GM18873 (cell line): ENCODE measurements around the gene SUPT3H.

Source experiments
- ATAC-seq: cut with Tn5 transposase; IDR thresholded peaks from one replicate; pipeline ENCODE4 v1.9.1; 2021; ENCODE audit warnings: mild to moderate bottlenecking, moderate library complexity, moderate number of reproducible peaks; ENCODE audit not compliant: unreplicated experiment, low FRiP score

Gene SUPT3H

GRCh38 chr6:45377554-45378333 lies at the start of gene SUPT3H:
TSS of gene SUPT3H (minus strand) at chr6:45377934.
- peak; percentile 78 for ATAC-seq

DNA sequence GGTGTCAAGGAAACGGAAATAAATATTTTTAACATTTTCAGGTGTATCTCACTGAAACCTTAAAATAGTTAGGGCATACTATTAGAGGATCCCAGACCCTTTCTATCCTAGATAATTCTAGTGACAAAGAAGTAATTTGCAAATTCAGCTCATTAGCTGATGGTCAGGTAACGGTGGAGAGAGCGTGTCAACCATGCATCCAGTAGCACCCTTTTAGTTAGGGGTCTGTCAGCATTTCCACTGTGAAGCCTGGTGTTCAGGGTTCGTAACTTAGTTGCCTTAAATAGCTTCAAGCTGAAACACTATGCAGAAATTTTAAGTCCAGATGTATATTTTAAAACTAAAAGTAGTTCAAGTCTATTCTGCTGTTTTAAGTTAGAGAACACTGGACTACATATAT lies 48.5 kb upstream of the SUPT3H start:
- no peak for ATAC-seq

DNA sequence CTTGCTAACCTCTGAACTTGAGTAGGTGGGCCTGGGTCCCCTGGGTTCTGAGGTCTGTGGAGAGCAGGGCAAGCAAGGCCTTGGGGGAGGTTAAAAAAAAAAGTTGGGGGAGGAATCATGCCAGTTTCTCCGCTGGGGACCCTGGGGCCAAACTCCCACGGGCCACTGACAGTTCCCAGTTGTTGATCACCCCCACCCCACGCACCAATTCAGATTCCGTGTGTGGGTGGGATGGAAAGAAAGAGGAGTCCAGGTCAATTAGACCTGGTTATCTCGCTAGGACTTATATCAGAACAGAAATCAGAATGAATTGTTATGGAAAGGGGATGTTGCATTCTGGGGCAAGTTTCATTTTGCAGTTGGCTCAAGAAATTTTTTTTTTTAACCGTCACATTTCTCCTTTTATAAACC lies 46.7 kb upstream of the SUPT3H start:
- no peak for ATAC-seq

DNA sequence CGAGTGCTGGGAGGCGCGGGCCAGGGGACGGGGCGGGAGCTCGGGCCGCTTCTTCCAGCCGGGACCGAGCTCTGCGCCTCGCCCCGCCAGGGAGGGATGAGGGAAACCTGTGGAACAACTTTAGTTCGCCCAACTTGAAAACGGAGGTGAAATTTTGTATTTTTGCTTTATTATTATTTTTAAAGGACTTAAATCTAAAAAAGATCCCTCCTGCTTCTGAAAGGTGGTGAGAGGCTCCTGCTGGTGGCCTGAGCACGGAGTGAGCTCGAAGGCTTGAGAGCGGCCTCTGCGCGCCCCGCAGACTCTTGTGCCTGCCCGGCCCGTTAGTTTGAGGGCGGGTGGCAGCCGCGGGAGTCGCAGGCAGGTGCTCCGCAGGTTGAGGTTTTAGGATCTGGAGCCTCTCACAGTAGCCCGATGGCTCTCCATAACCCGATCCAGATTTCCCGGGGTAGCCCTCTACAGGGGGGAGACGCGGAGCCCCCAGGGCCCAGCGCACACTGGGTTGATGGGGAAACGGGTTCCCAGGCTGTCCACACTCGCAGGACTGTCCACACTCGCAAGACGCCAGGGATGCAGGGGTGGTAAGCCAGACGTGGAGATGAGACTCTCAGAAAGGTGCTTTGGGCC lies 46.2 kb upstream of the SUPT3H start:
- no peak for ATAC-seq

DNA sequence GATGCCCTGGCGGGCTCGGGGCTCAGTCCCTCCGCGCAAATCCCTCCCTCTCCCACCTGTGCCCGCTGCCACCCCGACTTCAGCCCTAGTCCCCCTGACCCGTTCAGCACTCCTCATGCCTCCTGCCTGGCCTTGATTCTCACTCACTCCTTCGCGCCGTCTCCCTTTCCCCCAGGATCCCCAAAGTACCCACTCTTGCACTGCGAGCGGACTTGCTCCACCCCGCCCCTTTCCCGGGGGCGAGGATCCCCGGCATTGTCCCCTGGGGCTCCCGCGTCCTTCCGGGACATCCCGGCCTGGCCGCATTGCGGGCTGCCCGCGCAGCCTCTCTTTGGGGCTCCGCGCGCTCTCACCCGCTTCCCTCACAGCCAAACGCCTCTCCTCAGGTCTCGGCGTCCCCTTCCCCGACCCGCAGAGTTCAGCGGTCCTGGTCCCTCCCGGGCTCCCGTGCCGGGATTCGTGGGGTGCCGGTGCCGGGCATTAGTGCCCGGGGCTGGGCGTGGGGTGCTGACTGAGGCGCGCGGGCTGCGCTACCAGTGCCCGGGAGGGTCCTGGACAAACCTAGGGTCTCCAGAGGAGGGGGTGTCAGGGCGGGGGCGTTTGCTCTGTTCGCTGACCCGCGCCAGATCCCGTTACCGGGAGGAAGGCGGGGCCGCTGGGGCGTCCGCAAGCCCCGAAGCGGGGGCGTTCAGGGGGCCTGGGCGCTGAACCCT lies 45.5 kb upstream of the SUPT3H start:
- ATAC-seq = no peak

DNA sequence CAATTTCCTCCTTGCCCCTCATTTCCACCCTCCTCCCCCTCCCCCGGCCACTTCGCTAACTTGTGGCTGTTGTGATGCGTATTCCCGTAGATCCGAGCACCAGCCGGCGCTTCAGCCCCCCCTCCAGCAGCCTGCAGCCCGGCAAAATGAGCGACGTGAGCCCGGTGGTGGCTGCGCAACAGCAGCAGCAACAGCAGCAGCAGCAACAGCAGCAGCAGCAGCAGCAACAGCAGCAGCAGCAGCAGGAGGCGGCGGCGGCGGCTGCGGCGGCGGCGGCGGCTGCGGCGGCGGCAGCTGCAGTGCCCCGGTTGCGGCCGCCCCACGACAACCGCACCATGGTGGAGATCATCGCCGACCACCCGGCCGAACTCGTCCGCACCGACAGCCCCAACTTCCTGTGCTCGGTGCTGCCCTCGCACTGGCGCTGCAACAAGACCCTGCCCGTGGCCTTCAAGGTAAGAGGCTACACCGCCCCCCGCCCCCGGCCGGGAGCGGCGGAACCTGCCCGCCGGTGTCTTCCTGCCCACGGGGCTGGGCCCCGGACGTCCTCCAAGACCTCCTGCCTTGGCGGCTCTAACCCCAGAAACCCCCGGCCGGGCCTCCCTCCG lies 44.9 kb upstream of the SUPT3H start:
- no peak for ATAC-seq

- ATAC-seq = no peak
Measured at GRCh38 chr6:45421709-45422502, 44.2 kb upstream of the SUPT3H start.

DNA sequence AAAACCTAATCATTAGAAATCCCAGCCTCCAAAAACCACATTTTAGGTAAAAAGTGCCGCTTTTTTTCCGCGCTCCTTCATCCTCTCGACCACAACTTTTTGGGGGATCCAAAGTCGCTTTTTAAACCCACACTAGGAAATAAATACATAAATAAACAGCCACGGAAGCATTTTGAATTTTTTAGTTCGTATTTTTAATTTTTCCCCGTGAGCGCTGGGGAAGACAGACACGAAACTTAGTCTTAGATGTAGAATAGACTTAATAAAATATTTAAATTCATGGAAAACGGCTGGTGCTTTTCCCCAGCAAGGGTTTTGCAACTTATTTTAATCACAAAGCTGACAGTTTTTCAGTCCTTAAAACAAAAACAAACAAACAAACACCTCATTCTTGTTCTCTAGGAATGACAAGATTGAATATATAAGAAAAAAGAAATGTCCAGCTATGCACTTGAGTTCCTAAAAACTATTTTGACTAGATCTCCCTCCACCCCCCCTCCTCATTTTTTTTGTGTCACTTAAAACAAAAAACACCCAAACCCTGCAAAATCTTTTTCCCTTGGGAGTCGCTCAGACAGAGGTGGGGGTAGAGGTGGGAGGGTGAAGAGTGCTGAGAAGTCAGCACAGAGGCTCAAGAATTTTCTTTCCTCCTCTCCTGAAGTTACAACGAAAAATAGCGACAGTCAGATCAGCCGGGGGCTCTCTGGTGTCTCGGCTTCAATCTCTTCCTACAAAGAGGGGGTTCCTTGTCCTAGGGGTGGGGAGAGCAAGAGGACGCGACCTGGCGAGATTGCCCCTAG lies 43.4 kb upstream of the SUPT3H start:
- ATAC-seq = no peak

- ATAC-seq = no peak
Measured at GRCh38 chr6:45420083-45420908, 42.6 kb upstream of the SUPT3H start.

- no peak for ATAC-seq
Measured at GRCh38 chr6:45419571-45420082, 41.9 kb upstream of the SUPT3H start.

GRCh38 chr6:45417436-45417835 lies 39.7 kb upstream of the SUPT3H start:
- no peak for ATAC-seq

DNA sequence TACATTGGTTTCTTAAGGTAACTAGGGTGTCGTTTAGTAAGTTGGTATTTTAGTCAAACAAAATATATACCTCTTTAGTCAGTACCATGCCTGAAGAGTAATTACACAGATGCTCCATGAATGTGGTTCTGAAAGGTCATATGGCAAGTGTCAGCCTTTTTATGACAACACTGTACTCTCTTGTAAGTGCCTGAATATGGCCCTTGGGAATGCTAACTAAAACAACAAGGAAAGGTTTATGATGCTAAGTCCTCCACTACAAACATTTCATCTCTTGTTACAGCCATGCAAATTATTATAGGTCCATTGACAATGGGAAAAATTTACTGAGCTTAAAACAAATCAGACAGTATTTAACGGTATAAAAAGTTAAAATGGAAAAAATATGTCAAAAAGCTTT lies 39.0 kb upstream of the SUPT3H start:
- ATAC-seq = no peak

GRCh38 chr6:45415788-45416518 lies 38.2 kb upstream of the SUPT3H start:
- no peak for ATAC-seq

GRCh38 chr6:45415315-45415714 lies 37.6 kb upstream of the SUPT3H start:
- ATAC-seq = no peak

GRCh38 chr6:45411959-45412358 lies 34.2 kb upstream of the SUPT3H start:
- ATAC-seq = no peak

DNA sequence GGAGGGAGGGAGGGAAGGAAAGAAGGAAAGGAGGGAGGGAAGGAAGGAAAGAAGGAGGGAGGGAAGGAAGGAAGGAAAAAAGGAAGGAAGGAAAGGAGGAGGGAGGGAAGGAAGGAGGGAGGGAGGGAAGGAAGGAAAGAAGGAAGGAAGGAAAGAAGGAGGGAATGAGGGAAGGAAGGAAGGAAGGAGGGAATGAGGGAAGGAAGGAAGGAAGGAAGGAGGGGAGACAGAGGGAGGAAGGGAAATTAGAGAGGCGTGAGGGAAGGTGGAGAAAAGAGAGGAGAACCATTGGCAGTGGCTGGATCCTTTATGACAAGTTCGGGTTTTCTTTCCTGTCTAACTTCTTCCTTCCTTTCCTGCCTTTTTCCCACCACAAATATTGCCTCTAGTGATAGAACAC lies 22.3 kb upstream of the SUPT3H start:
- no peak for ATAC-seq

DNA sequence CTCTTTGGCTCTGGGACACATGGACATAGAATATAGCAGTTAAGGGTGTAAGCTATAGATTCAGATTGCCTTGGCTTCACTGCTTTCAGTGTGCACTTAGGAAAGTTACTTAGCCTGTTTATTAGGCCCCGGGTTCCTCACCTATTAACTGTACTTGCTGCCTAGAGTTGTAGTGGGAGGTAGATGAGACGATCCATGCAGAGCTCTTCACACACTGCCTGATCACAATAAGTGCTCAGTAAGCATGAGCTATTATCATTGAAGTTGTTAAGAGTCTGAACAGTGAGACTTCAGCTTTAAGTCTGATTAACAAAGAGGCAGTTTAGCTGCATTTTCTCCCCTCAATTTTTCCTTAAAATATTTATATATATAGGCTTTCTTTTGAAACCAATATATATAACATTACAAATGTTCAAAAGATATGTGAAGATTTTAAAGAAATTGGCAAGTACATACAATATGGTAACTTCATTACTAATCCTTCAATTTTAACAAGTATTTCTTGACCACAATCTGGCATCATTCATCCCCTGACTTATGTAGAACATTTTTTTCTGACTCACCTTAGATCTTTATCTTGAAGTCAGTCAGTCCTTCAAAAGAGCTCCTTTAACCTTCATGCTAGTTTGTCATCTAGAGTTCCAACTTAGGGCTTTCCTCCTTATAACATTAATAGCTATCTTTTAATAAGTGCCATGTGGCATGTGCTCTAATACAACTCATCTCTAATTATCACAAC lies 20.5 kb upstream of the SUPT3H start:
- ATAC-seq = no peak
